Body of pancreas (tissue), 4 donors: ENCODE results near the gene PCK2. TPM values are rescaled to one million over a fixed set of nuclear protein-coding genes. Genes with fewer than 3 reads are reported as not detected.

Source experiments
- ATAC-seq: fragments of 150-250 bp; one replicate; pipeline ENCODE4 v1.9.1; 2016
- DNase-seq, 4 donors: peaks; one replicate each; pipeline ENCODE4 v3.0.0-alpha.2; 2019
- H3K27ac ChIP-seq, 4 donors: fragments of 200-600 bp; sonication (generic); 1 replicate in 3 of 4; 2 replicates in 1 of 4; pipeline versions ENCODE4 v1.5.1 to v1.6.1; 2016 to 2019; ENCODE audit warnings: mild to moderate bottlenecking in 1 of 4, mixed read lengths in 1 of 4, moderate library complexity in 1 of 4
- H3K27me3 ChIP-seq, 2 donors: fragments of 200-600 bp; sonication (generic); one replicate each; pipeline ENCODE4 v1.6.0; 2016; ENCODE audit warnings: mild to moderate bottlenecking in 1 of 2
- H3K36me3 ChIP-seq, 2 donors: fragments of 200-600 bp; sonication (generic); replicated peaks in 1 of 2; 2 replicates each; pipeline ENCODE4 v1.5.1; 2016; ENCODE audit warnings: low read depth in 2 of 2; ENCODE audit not compliant: insufficient read depth in 1 of 2
- H3K4me1 ChIP-seq: fragments of 200-600 bp; sonication (generic); one replicate; pipeline ENCODE4 v1.6.0; 2016
- H3K4me3 ChIP-seq, 2 donors: fragments of 200-600 bp; sonication (generic); 1 replicate in 1 of 2; 2 replicates in 1 of 2; pipeline ENCODE4 v1.5.1; 2016 to 2019
- H3K9me3 ChIP-seq, 3 donors: fragments of 200-600 bp; sonication (generic); 1 replicate in 2 of 3; 2 replicates in 1 of 3; pipeline ENCODE4 v1.5.1; 2016
- CTCF ChIP-seq, 7 experiments: fragments of 450-650 bp in 4 of 7; fragments of 200-600 bp in 3 of 7; sonication (generic) in 3 of 7; IDR thresholded peaks; one replicate each; pipeline ENCODE4 v1.5.1; 2016 to 2019; ENCODE audit warnings: antibody characterized with exemption in 7 of 7
- POLR2A ChIP-seq, 3 donors: fragments of 450-650 bp; IDR thresholded peaks; one replicate each; pipeline ENCODE4 v1.6.1; 2016; ENCODE audit warnings: antibody characterized with exemption in 3 of 3, mild to moderate bottlenecking in 2 of 3
- WGBS, 2 donors: methylation state at CpG; one replicate each; pipeline ENCODE4 v1.1.5; 2017; 5-methylcytosine and 5-hydroxymethylcytosine counted together
- intact Hi-C: fragments of 100-400 bp; cut with DNase I; formaldehyde crosslinking; loops from one replicate; pipeline ENCODE4 v1.15.1; 2023
- total RNA-seq, 2 donors: library from RNA; depleted of rRNA; stranded (reverse); fragments of >200 nt; gene quantifications; one replicate each; pipeline ENCODE4 v1.1.0, GENCODE V29; 2016

Gene PCK2
- total RNA-seq, 2 donors from 2014 or later: 20.4 to 29.8 TPM

- no peak overlapping the region for H3K4me3 ChIP-seq
- WGBS, 2 donors: 85 to 92% methylated on average over 9 of the region's 9 CpGs
- peak overlapping the region in 1 of 4 donors; percentile 91 for H3K27ac ChIP-seq
- ATAC-seq: no peak
- peaks cover 24% of the 10 kb centered on the region for H3K4me1 ChIP-seq
- no peaks in the 10 kb centered on the region for H3K36me3 ChIP-seq
- no peaks in the 10 kb centered on the region for H3K9me3 ChIP-seq
- intact Hi-C loops: no loop called here
- DNase-seq: peak in 2 of 4 donors; percentile 33 to 55
- TF ChIP-seq CTCF (IDR thresholded peaks at IDR 0.05) (no peak), POLR2A (IDR thresholded peaks at IDR 0.05) (no peak)
- no peaks in the 10 kb centered on the region for H3K27me3 ChIP-seq
Measured at GRCh38 chr14:24079491-24080141, 14.5 kb upstream of the PCK2 start.

- Histone ChIP-seq H3K4me1 (peaks cover 18% of the 10 kb centered on the region), H3K27me3 (no peaks in the 10 kb centered on the region), H3K36me3 (no peaks in the 10 kb centered on the region), H3K27ac (peak overlapping the region in 3 of 4 donors; percentile 83 to 91 (median 91)), H3K4me3 (no peak overlapping the region), H3K9me3 (no peaks in the 10 kb centered on the region)
- intact Hi-C loops: no loop called here
- ATAC-seq (no peak), DNase-seq (no peak)
- WGBS, 2 donors: 71% methylated on average over 3 to 6 of the region's 6 CpGs
- TF ChIP-seq CTCF (IDR thresholded peaks at IDR 0.05) (no peak), POLR2A (IDR thresholded peaks at IDR 0.05) (no peak)
Measured at GRCh38 chr14:24080142-24080530, 14.0 kb upstream of the PCK2 start.

- ATAC-seq (peak; percentile 94), DNase-seq (peak; percentile 82 to 89 (median 84))
- 0 to 1% methylated on average over 14 to 70 of the region's 74 CpGs for WGBS, 2 donors
- intact Hi-C loops: no loop called here
- peak overlapping the region; percentile 75 to 91 (median 87) for H3K27ac ChIP-seq
- no peaks in the 10 kb centered on the region for H3K36me3 ChIP-seq
- peak overlapping the region; percentile 15 to 35 for H3K4me3 ChIP-seq
- H3K9me3 ChIP-seq: no peaks in the 10 kb centered on the region
- peaks cover 16% of the 10 kb centered on the region for H3K4me1 ChIP-seq
- no peaks in the 10 kb centered on the region for H3K27me3 ChIP-seq
- TF ChIP-seq POLR2A (IDR thresholded peaks at IDR 0.05) (peak; percentile 73 to 89 (median 85)), CTCF (IDR thresholded peaks at IDR 0.05) (peak in 1 of 7 experiments; percentile 7)
Measured at GRCh38 chr14:24080888-24081738, 13.0 kb upstream of the PCK2 start.

GRCh38 chr14:24081739-24082211, 12.3 kb upstream of the PCK2 start:
- no peaks in the 10 kb centered on the region for H3K27me3 ChIP-seq
- TF ChIP-seq CTCF (IDR thresholded peaks at IDR 0.05) (no peak), POLR2A (IDR thresholded peaks at IDR 0.05) (peak in 2 of 3 donors; percentile 13 to 45)
- no peaks in the 10 kb centered on the region for H3K9me3 ChIP-seq
- H3K27ac ChIP-seq: peak overlapping the region; percentile 75 to 91 (median 87)
- 18 to 87% methylated on average over 4 to 24 of the region's 26 CpGs for WGBS, 2 donors
- DNase-seq: peak in 1 of 4 donors; percentile 17
- H3K36me3 ChIP-seq: no peaks in the 10 kb centered on the region
- H3K4me1 ChIP-seq: peaks cover 16% of the 10 kb centered on the region
- no peak for ATAC-seq
- intact Hi-C loops: no loop called here
- peak overlapping the region; percentile 15 to 35 for H3K4me3 ChIP-seq
